Tibial nerve (tissue), 4 donors: ENCODE data around the gene SEPTIN12. TPM values are rescaled to one million over a fixed set of nuclear protein-coding genes. Genes with fewer than 3 reads are reported as not detected.

Experiments
- DNase-seq, 2 donors: peaks; one replicate each; pipeline ENCODE4 v3.0.0-alpha.2; 2019; ENCODE audit warnings: low spot score in 2 of 2
- H3K27ac ChIP-seq, 4 donors: fragments of 200-600 bp; sonication (generic) in 3 of 4; one replicate each; pipeline ENCODE4 v1.5.1; 2017 to 2019; ENCODE audit warnings: mild to moderate bottlenecking in 1 of 4
- H3K27me3 ChIP-seq, 2 donors: fragments of 200-600 bp; sonication (generic) in 1 of 2; one replicate each; pipeline versions ENCODE4 v1.5.1 to v1.6.0; 2017 to 2019
- H3K36me3 ChIP-seq, 3 donors: fragments of 200-600 bp; sonication (generic); one replicate each; pipeline ENCODE4 v1.5.1; 2018 to 2019
- H3K4me1 ChIP-seq, 4 donors: fragments of 200-600 bp; sonication (generic) in 3 of 4; one replicate each; pipeline ENCODE4 v1.5.1; 2017 to 2019
- H3K4me3 ChIP-seq, 4 donors: fragments of 200-600 bp; sonication (generic) in 3 of 4; one replicate each; pipeline ENCODE4 v1.5.1; 2017 to 2019; ENCODE audit warnings: mild to moderate bottlenecking in 1 of 4, moderate library complexity in 1 of 4
- H3K9me3 ChIP-seq, 4 donors: fragments of 200-600 bp; sonication (generic) in 3 of 4; one replicate each; pipeline ENCODE4 v1.5.1; 2017 to 2019
- EP300 ChIP-seq, 2 donors: sonication (generic); formaldehyde crosslinking; IDR thresholded peaks; one replicate each; pipeline ENCODE4 v1.6.1; 2017; ENCODE audit warnings: antibody characterized with exemption in 2 of 2, mild to moderate bottlenecking in 1 of 2
- POLR2A ChIP-seq, 2 donors: fragments of 450-650 bp; IDR thresholded peaks; one replicate each; pipeline ENCODE4 v1.6.1; 2017; ENCODE audit warnings: antibody characterized with exemption in 2 of 2, mild to moderate bottlenecking in 2 of 2, moderate library complexity in 2 of 2
- WGBS, 2 donors: methylation state at CpG; one replicate each; pipeline ENCODE4 v1.1.5; 2018; 5-methylcytosine and 5-hydroxymethylcytosine counted together
- total RNA-seq, 4 donors: library from RNA; depleted of rRNA; stranded (reverse); fragments of >200 nt; gene quantifications; one replicate each; pipeline ENCODE4 v1.1.0, GENCODE V29; 2016
- TF ChIP-seq, protein P1 (sequence below), 5 experiments: fragments of 200-600 bp in 3 of 5; fragments of 450-650 bp in 2 of 5; sonication (generic) in 3 of 5; IDR thresholded peaks; one replicate each; pipeline ENCODE4 v1.5.1; 2016 to 2019; ENCODE audit warnings: antibody characterized with exemption in 5 of 5, mild to moderate bottlenecking in 3 of 5, moderate library complexity in 2 of 5

Gene SEPTIN12
- total RNA-seq, 4 donors from 2014 or later = not detected

DNA sequence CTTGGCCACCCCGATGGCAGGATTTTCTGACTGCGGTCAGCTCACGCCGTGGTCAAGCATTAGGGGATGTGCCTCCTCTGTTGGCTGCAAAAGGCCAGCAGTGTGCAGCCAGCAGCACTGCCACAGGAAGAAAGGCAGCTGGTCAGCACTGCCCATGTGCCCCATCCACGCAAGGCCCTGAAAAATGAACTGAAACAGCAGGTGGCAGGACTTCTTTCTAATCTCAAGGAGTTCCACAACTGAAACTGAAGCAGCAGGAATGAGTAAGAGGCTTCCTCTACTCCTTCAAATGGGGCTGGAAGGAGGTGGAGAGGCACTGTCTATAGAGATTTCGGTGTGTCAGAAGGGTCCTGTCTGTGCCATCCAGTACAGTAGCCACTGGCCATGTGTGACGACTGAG is 24.4 kb downstream of the SEPTIN12 start:
- TF ChIP-seq EP300 (IDR thresholded peaks at IDR 0.05) (no peak), POLR2A (IDR thresholded peaks at IDR 0.05) (no peak)
- TF ChIP-seq, protein P1, sequence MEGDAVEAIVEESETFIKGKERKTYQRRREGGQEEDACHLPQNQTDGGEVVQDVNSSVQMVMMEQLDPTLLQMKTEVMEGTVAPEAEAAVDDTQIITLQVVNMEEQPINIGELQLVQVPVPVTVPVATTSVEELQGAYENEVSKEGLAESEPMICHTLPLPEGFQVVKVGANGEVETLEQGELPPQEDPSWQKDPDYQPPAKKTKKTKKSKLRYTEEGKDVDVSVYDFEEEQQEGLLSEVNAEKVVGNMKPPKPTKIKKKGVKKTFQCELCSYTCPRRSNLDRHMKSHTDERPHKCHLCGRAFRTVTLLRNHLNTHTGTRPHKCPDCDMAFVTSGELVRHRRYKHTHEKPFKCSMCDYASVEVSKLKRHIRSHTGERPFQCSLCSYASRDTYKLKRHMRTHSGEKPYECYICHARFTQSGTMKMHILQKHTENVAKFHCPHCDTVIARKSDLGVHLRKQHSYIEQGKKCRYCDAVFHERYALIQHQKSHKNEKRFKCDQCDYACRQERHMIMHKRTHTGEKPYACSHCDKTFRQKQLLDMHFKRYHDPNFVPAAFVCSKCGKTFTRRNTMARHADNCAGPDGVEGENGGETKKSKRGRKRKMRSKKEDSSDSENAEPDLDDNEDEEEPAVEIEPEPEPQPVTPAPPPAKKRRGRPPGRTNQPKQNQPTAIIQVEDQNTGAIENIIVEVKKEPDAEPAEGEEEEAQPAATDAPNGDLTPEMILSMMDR (IDR thresholded peaks at IDR 0.05) = no peak
- WGBS, 2 donors = 82 to 87% methylated on average over 7 of the region's 7 CpGs
- Histone ChIP-seq H3K27me3 (no peaks in the 10 kb centered on the region), H3K4me3 (no peak overlapping the region), H3K36me3 (peaks cover 4 to 66% (median 4%) of the 10 kb centered on the region in 3 donors), H3K4me1 (peaks cover 0 to 47% (median 22%) of the 10 kb centered on the region in 4 donors), H3K27ac (no peak overlapping the region), H3K9me3 (no peaks in the 10 kb centered on the region)
- no peak for DNase-seq

DNA sequence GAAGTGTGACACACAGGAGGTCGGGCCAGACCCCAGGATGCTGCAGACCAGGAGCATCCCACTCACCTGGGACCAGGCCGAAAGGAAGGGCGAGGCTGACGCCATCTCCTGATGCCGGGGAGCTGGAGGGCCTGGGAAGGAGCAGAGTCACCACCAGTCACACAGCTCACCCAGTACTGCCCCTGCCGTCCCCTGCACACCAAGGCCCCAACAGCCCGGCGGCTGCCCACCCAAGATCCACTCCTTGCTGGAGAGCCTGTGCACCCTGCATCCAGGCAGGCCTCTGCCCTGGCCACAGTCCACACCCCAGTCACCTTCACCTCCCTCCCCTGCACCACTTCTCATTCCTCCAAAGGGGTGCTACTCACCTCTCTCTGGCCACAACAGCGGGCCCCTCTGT is 25.9 kb downstream of the SEPTIN12 start:
- WGBS, 2 donors = 90 to 92% methylated on average over 7 of the region's 9 CpGs
- TF ChIP-seq, protein P1 (IDR thresholded peaks at IDR 0.05) = no peak
- no peak for TF ChIP-seq POLR2A (IDR thresholded peaks at IDR 0.05)
- no peak for TF ChIP-seq EP300 (IDR thresholded peaks at IDR 0.05)
- no peak overlapping the region for H3K27ac ChIP-seq
- no peak for DNase-seq
- no peaks in the 10 kb centered on the region for H3K27me3 ChIP-seq
- H3K4me3 ChIP-seq = no peak overlapping the region
- H3K4me1 ChIP-seq = peaks cover 0 to 35% (median 14%) of the 10 kb centered on the region in 4 donors
- no peaks in the 10 kb centered on the region for H3K9me3 ChIP-seq
- H3K36me3 ChIP-seq = peaks cover 4 to 82% (median 11%) of the 10 kb centered on the region in 3 donors

DNA sequence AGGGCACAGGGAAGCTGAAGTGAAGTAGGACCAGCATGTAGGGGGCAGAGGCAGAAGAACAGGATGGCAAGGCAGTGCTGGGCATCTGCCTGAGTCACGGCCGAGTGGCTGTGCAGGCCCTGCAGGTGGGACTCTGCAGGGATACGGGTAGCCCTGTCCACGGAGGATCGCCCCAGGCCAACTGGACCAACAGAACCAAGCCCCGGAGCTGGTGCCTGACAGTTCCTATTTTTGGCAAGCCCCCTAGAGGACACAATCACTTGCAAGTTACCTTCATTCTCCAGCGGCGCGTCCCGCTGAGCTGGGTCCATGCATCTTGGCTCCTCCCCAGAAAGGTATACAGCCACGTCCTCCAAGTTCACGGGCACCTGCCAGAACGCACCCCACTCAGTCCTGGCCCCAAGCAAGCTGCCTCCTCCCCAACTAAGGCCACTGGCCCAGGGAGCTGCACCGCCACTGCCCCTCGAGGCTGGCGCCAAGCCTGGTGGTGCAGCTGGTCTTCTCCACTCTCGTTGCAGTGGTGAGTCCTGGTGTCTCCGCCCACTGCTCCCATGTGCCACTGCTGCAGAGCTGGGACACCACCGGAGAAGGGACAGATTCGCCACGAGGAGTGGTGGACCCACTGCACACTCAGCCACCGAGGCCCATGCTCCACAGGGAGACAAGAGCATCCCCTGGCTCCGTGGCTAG is 27.8 kb downstream of the SEPTIN12 start:
- Histone ChIP-seq H3K9me3 (no peaks in the 10 kb centered on the region), H3K27ac (no peak overlapping the region), H3K4me3 (no peak overlapping the region), H3K36me3 (peaks cover 4 to 97% (median 15%) of the 10 kb centered on the region in 3 donors), H3K4me1 (peaks cover 0 to 24% (median 2%) of the 10 kb centered on the region in 4 donors), H3K27me3 (no peaks in the 10 kb centered on the region)
- DNase-seq = no peak
- WGBS, 2 donors = 86 to 89% methylated on average over 22 of the region's 23 CpGs
- no peak for TF ChIP-seq POLR2A (IDR thresholded peaks at IDR 0.05)
- TF ChIP-seq, protein P1 (IDR thresholded peaks at IDR 0.05) = no peak
- TF ChIP-seq EP300 (IDR thresholded peaks at IDR 0.05) = no peak

DNA sequence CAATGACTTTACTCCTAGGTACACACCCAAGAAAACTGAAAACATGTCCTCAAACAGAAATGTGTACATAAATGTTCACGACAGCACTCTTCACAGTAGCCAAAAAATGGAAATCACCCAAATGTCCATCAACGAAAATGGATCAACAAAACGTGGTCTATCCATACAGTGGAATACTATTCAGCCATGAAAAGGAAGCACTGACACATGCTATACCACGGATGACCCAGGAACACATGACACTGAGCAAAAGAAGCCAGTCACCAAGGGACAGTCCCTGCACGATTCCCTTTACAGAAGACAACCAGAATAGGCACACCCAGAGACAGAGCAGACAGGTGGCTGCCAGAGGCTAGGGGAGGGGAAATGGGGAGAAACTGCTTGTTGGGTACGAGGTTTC is 32.5 kb downstream of the SEPTIN12 start:
- Histone ChIP-seq H3K4me1 (no peaks in the 10 kb centered on the region), H3K27ac (no peak overlapping the region), H3K9me3 (no peaks in the 10 kb centered on the region), H3K4me3 (no peak overlapping the region), H3K36me3 (peaks cover 6 to 100% (median 27%) of the 10 kb centered on the region in 3 donors), H3K27me3 (no peaks in the 10 kb centered on the region)
- TF ChIP-seq, protein P1 (IDR thresholded peaks at IDR 0.05) = no peak
- TF ChIP-seq POLR2A (IDR thresholded peaks at IDR 0.05) = no peak
- WGBS, 2 donors = 94 to 99% methylated on average over 6 of the region's 6 CpGs
- no peak for DNase-seq

DNA sequence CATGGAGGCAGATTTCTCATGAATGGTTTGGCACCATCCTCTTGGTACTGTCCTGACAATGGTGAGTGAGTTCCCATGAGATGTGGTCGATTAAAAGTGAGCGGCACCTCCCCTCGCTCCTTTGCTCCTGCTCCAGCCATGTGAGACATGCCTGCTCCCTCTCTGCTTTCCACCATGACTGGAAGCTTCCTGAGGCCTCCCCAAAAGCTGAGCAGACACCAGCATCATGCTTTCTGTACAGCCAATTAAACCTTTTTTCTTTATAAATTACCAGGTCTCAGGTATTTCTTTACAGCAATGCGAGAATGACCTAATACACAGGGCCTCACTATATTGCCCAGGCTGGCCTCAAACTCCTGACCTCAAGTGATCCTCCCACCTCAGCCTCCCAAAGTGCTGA is 33.3 kb downstream of the SEPTIN12 start:
- Histone ChIP-seq H3K9me3 (no peaks in the 10 kb centered on the region), H3K27ac (no peak overlapping the region), H3K36me3 (peaks cover 4 to 100% (median 27%) of the 10 kb centered on the region in 3 donors), H3K27me3 (no peaks in the 10 kb centered on the region), H3K4me3 (no peak overlapping the region), H3K4me1 (no peaks in the 10 kb centered on the region)
- 95 to 99% methylated on average over 4 of the region's 4 CpGs for WGBS, 2 donors
- no peak for TF ChIP-seq POLR2A (IDR thresholded peaks at IDR 0.05)
- TF ChIP-seq EP300 (IDR thresholded peaks at IDR 0.05) = no peak
- TF ChIP-seq, protein P1 (IDR thresholded peaks at IDR 0.05) = no peak
- no peak for DNase-seq
